8988T (cell line): ENCODE data around the gene ARHGEF7.
A peak's percentile ranks its signal among the peaks of the same experiment; 100 is the strongest.
"Not testable (repeated sequence)": the region's sequence is repeated elsewhere in the genome, so short reads cannot be mapped to it uniquely, and the experiment has no call there.

Source experiments
- DNase-seq: peaks from one replicate; pipeline ENCODE4 v3.0.0; 2011

The ARHGEF7 gene

GRCh38 chr13:111174377-111175114 lies 59.4 kb downstream of the ARHGEF7 start:
- DNase-seq, result no peak

- no peak for DNase-seq
Measured at GRCh38 chr13:111175372-111175771, 60.3 kb downstream of the ARHGEF7 start.

GRCh38 chr13:111175935-111176334 lies 60.8 kb downstream of the ARHGEF7 start:
- no peak for DNase-seq

- no peak for DNase-seq
Measured at GRCh38 chr13:111176421-111176820, 61.3 kb downstream of the ARHGEF7 start.

- DNase-seq, result no peak
Measured at GRCh38 chr13:111177081-111177711, 62.1 kb downstream of the ARHGEF7 start.

- no peak for DNase-seq
Measured at GRCh38 chr13:111177921-111178320, 62.8 kb downstream of the ARHGEF7 start.

- no peak for DNase-seq
Measured at GRCh38 chr13:111178402-111178801, 63.3 kb downstream of the ARHGEF7 start.

GRCh38 chr13:111179908-111180760 lies 65.0 kb downstream of the ARHGEF7 start:
- DNase-seq, result no peak

- DNase-seq, result no peak
Measured at GRCh38 chr13:111181977-111182376, 66.9 kb downstream of the ARHGEF7 start.

- DNase-seq, result no peak
Measured at GRCh38 chr13:111183087-111183645, 68.1 kb downstream of the ARHGEF7 start.

GRCh38 chr13:111183959-111184358 lies 68.8 kb downstream of the ARHGEF7 start:
- no peak for DNase-seq

GRCh38 chr13:111184458-111185401 lies 69.6 kb downstream of the ARHGEF7 start:
- no peak for DNase-seq

- no peak for DNase-seq
Measured at GRCh38 chr13:111186305-111186935, 71.3 kb downstream of the ARHGEF7 start.

- peak; percentile 55 for DNase-seq
Measured at GRCh38 chr13:111187960-111188541, 72.9 kb downstream of the ARHGEF7 start.

- not testable (repeated sequence) for DNase-seq
Measured at GRCh38 chr13:111189064-111189505, 74.0 kb downstream of the ARHGEF7 start.

GRCh38 chr13:111189516-111189915 lies 74.4 kb downstream of the ARHGEF7 start:
- DNase-seq, result not testable (repeated sequence)

- not testable (repeated sequence) for DNase-seq
Measured at GRCh38 chr13:111193223-111193622, 78.1 kb downstream of the ARHGEF7 start.

- DNase-seq, result not testable (repeated sequence)
Measured at GRCh38 chr13:111194651-111195050, 79.5 kb downstream of the ARHGEF7 start.

- DNase-seq, result not testable (repeated sequence)
Measured at GRCh38 chr13:111198732-111199378, 83.7 kb downstream of the ARHGEF7 start.

- no peak for DNase-seq
Measured at GRCh38 chr13:111201304-111201940, 86.3 kb downstream of the ARHGEF7 start.
